C4-2B (cell line): ENCODE results near the gene OR6K3.

Source experiments
- CTCF ChIP-seq: fragments of 450-650 bp; conservative IDR thresholded peaks from 2 replicates; pipeline ENCODE4 v1.5.1; 2017; ENCODE audit warnings: mild to moderate bottlenecking
- ZFX ChIP-seq: fragments of 450-650 bp; IDR thresholded peaks from 2 replicates; pipeline ENCODE4 v1.6.1; 2017

DNA sequence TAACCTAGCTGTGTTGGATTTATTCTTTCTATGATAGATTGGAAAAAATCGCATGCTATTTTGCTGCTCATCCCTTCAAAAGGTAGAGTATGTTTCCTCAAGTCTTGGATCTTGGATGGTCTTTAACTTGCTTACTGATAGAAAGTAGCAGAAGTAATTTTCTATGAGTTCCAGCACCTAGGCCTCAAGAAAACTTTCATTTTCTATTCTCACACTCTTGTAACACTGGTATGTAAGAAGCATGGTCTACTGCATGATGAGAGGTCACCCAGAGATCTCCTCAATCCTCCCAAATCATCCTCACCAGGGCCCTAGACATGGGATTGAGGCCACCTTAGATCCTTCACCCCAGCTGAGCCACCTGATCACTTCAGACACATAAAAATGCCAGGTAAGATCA is 41.2 kb downstream of the OR6K3 start:
- TF ChIP-seq CTCF, result no peak
- TF ChIP-seq ZFX, result no peak
